Esophagus squamous epithelium (tissue), 5 donors: ENCODE data around the gene DAP. TPM values are rescaled to one million over a fixed set of nuclear protein-coding genes. Genes with fewer than 3 reads are reported as not detected.

Source experiments
- DNase-seq: peaks from one replicate; lab custom pipeline; 2025; lab: John Stamatoyannopoulos, UW
- H3K27ac ChIP-seq, 4 donors: fragments of 200-600 bp; sonication (generic); one replicate each; pipeline ENCODE4 v1.5.1; 2016 to 2019; ENCODE audit warnings: mild to moderate bottlenecking in 1 of 4
- H3K27me3 ChIP-seq, 4 donors: fragments of 200-600 bp; sonication (generic); 1 replicate in 3 of 4; 2 replicates in 1 of 4; pipeline versions ENCODE4 v1.5.1 to v1.6.0; 2017 to 2021; ENCODE audit warnings: antibody characterized with exemption in 1 of 4
- H3K36me3 ChIP-seq, 3 donors: fragments of 200-600 bp; sonication (generic); one replicate each; pipeline ENCODE4 v1.5.1; 2016 to 2019
- H3K4me1 ChIP-seq, 3 donors: fragments of 200-600 bp; sonication (generic); one replicate each; pipeline ENCODE4 v1.5.1; 2017 to 2019
- H3K4me3 ChIP-seq, 4 donors: fragments of 200-600 bp; sonication (generic); 1 replicate in 3 of 4; 2 replicates in 1 of 4; pipeline ENCODE4 v1.5.1; 2016 to 2019; ENCODE audit warnings: mild to moderate bottlenecking in 2 of 4, moderate library complexity in 1 of 4
- H3K9me3 ChIP-seq, 3 donors: fragments of 200-600 bp; sonication (generic); one replicate each; pipeline ENCODE4 v1.5.1; 2016 to 2019
- POLR2A ChIP-seq, 4 donors: fragments of 450-650 bp; IDR thresholded peaks; one replicate each; pipeline ENCODE4 v1.6.1; 2017; ENCODE audit warnings: antibody characterized with exemption in 4 of 4, mild to moderate bottlenecking in 4 of 4, moderate library complexity in 3 of 4
- WGBS, 2 donors: methylation state at CpG; one replicate each; pipeline ENCODE4 v1.1.5; 2018; 5-methylcytosine and 5-hydroxymethylcytosine counted together
- intact Hi-C: fragments of 100-400 bp; cut with DNase I; formaldehyde crosslinking; loops from one replicate; pipeline ENCODE4 v1.15.0; 2022
- total RNA-seq, 4 donors: library from RNA; depleted of rRNA; stranded (reverse); fragments of >200 nt; gene quantifications; one replicate each; pipeline ENCODE4 v1.1.0, GENCODE V29; 2016
- TF ChIP-seq, protein P1 (sequence below), 6 experiments: fragments of 450-650 bp in 4 of 6; fragments of 200-600 bp in 2 of 6; sonication (generic) in 2 of 6; IDR thresholded peaks; one replicate each; pipeline ENCODE4 v1.5.1; 2016 to 2019; ENCODE audit warnings: antibody characterized with exemption in 6 of 6, mild to moderate bottlenecking in 4 of 6, moderate library complexity in 4 of 6
- donor health status: DM: yes; HTN: yes; CAD: no.

The DAP gene
- total RNA-seq, 4 donors from 2014 or later = 15.7 to 35.5 (median 29.5) TPM

DNA sequence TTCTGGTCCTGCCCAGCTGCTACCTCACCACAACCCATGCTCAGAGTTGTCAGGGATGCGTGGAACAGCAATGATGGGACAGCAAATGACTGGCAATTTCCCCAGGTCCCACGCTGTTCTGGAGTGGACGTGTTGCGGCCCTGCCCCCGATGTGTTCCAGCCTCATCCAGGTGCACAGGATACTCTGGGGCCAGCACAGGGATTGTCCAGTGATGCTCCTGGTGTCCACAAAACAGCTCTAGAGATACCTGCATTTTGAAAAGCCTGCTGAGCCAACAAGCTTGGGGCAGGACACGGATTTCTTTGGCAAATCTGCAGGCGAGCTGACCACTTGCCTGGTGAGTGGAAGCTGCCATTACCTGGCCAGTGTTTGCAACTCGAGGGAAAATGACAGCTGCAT, 108.4 kb downstream of the DAP start:
- H3K4me1 ChIP-seq = peaks cover 0 to 19% (median 4%) of the 10 kb centered on the region in 3 donors
- no peak overlapping the region for H3K27ac ChIP-seq
- H3K27me3 ChIP-seq = peaks cover 0 to 22% (median 0%) of the 10 kb centered on the region in 4 donors
- H3K9me3 ChIP-seq = no peaks in the 10 kb centered on the region
- TF ChIP-seq, protein P1, sequence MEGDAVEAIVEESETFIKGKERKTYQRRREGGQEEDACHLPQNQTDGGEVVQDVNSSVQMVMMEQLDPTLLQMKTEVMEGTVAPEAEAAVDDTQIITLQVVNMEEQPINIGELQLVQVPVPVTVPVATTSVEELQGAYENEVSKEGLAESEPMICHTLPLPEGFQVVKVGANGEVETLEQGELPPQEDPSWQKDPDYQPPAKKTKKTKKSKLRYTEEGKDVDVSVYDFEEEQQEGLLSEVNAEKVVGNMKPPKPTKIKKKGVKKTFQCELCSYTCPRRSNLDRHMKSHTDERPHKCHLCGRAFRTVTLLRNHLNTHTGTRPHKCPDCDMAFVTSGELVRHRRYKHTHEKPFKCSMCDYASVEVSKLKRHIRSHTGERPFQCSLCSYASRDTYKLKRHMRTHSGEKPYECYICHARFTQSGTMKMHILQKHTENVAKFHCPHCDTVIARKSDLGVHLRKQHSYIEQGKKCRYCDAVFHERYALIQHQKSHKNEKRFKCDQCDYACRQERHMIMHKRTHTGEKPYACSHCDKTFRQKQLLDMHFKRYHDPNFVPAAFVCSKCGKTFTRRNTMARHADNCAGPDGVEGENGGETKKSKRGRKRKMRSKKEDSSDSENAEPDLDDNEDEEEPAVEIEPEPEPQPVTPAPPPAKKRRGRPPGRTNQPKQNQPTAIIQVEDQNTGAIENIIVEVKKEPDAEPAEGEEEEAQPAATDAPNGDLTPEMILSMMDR (IDR thresholded peaks at IDR 0.05) = no peak
- no peak for TF ChIP-seq POLR2A (IDR thresholded peaks at IDR 0.05)
- no peak overlapping the region for H3K4me3 ChIP-seq
- no peak for DNase-seq
- H3K36me3 ChIP-seq = peaks cover 0 to 8% (median 0%) of the 10 kb centered on the region in 3 donors
- WGBS, 2 donors = 55 to 72% methylated on average over 2 to 5 of the region's 8 CpGs
- intact Hi-C loops = no loop called here

DNA sequence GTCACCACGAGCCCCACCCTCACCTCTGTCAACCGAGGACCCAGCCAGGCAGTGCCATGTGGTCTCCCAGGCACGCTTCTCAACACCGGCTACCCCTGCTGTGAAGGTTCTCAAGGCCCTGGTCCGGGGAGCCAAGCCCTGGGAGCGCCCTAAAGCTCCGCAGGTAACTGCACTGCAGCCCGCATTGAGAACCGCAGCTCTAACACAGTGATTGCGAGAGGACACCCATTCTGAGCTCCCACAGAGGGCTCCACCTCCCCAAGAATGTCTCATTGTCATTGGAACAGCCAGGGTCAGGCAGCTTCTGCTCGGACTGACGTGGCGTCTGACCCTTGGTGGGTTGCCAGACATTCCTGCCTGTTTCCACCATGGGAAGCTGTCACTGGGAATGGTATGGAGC, 108.9 kb downstream of the DAP start:
- WGBS, 2 donors = 84% methylated on average over 2 of the region's 13 CpGs; no CpG with 5 or more reads in 1 of the 2 donors
- H3K4me3 ChIP-seq = no peak overlapping the region
- H3K9me3 ChIP-seq = no peaks in the 10 kb centered on the region
- intact Hi-C loops = no loop called here
- no peak for DNase-seq
- peaks cover 0 to 22% (median 0%) of the 10 kb centered on the region in 4 donors for H3K27me3 ChIP-seq
- no peak overlapping the region for H3K27ac ChIP-seq
- no peak for TF ChIP-seq POLR2A (IDR thresholded peaks at IDR 0.05)
- H3K36me3 ChIP-seq = peaks cover 0 to 8% (median 0%) of the 10 kb centered on the region in 3 donors
- peaks cover 0 to 19% (median 4%) of the 10 kb centered on the region in 3 donors for H3K4me1 ChIP-seq

DNA sequence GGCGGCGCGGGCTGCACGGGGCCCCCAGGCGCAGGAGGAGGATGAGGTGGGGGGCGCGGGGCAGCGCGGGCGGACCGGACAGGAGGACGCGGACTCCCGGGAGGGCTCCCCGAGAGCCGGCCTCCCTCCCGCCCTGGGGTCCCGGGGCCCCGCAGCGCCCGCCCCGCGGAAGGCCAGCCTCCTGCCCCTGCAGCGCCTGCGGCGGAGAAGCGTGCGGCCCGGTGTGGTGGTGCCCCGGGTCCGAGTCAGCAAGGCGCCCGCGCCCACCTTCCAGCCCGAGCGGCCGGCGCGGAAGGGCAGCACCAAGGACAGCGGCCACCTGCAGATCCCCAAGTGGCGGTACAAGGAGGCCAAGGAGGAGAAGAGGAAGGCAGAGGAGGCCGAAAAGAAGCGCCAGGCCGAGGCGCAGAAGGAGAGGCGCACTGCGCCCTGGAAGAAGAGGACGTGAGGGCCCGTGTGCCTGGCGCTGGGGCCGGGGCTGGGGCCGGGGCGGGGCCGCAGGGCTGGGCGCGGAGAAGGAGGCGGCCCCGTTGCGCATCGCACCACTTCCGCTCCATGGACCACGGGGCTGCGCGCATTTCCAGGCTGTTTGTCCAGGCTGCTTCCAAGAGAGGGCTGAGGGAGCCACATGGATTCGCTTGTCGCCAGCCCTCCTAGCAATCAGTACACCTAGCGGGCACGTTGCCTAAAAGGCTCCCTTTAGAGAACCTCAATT, 111.2 kb downstream of the DAP start:
- no peaks in the 10 kb centered on the region for H3K9me3 ChIP-seq
- peaks cover 0 to 8% (median 0%) of the 10 kb centered on the region in 3 donors for H3K36me3 ChIP-seq
- no peak overlapping the region for H3K27ac ChIP-seq
- no peak for DNase-seq
- intact Hi-C loops = no loop called here
- H3K4me3 ChIP-seq = no peak overlapping the region
- WGBS, 2 donors = 74 to 82% methylated on average over 9 to 22 of the region's 68 CpGs
- peaks cover 0 to 15% (median 4%) of the 10 kb centered on the region in 3 donors for H3K4me1 ChIP-seq
- no peak for TF ChIP-seq POLR2A (IDR thresholded peaks at IDR 0.05)
- H3K27me3 ChIP-seq = peaks cover 0 to 22% (median 0%) of the 10 kb centered on the region in 4 donors

DNA sequence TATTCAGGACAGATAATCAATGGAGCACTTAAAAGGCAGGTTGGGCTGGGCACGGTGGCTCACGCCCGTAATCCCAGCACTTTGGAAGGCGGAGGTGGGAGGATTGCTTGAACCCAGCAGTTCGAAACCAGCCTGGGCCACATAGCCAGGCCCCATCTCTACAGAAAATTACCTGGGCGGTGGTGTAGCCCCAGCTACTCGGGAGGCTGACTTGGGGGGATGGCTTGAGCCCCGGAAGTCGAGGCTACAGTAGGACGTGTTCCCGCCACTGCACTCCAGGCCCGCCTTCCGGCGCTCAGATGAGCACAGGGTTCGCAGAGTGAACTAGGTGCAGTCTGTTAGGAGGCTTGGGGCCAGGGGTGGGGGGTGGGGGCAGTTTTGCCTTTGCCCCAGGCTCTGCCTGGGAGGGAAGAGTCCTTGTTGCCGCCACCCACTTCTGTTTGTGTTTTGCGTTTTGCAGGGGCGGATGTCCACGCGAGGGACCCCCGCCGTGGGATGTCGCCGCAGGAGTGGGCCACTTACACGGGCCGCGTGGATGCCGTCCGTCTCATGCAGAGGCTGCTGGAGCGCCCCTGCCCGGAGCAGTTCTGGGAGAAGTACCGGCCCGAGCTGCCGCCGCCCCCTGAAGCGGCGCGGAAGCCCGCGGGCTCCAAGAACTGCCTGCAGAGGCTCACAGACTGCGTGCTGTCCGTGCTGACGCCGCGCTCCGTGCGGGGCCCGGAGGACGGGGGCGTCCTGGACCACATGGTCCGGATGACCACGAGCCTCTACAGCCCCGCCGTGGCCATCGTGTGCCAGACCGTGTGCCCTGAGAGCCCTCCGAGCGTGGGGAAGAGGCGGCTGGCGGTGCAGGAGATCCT, 112.0 kb downstream of the DAP start:
- intact Hi-C loops = no loop called here
- Histone ChIP-seq H3K9me3 (no peaks in the 10 kb centered on the region), H3K27me3 (peaks cover 0 to 22% (median 0%) of the 10 kb centered on the region in 4 donors), H3K36me3 (peaks cover 0 to 8% (median 0%) of the 10 kb centered on the region in 3 donors), H3K4me3 (no peak overlapping the region), H3K27ac (no peak overlapping the region), H3K4me1 (peaks cover 0 to 15% (median 4%) of the 10 kb centered on the region in 3 donors)
- no peak for DNase-seq
- 84 to 92% methylated on average over 9 to 25 of the region's 60 CpGs for WGBS, 2 donors
- TF ChIP-seq, protein P1 (IDR thresholded peaks at IDR 0.05) = no peak
- no peak for TF ChIP-seq POLR2A (IDR thresholded peaks at IDR 0.05)

DNA sequence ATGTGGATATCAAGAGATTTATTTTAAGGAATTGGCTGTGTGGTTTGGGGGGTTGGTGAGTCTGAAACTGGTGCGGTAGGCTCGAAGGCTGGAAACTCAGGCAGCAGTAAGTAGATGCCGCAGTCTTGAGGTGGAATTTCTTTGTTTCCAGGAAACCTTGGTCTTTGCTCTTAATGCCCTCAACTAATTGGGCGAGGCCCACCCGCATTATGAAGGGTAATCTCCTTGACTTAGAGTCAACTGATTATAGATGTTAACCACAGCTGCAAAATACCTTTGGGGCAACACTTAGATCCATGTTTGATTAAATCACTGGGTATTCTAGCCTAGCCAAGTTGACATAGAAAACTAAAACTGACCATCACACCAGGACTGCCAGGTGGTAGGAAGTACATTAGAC, 113.4 kb downstream of the DAP start:
- Histone ChIP-seq H3K27me3 (peaks cover 0 to 22% (median 0%) of the 10 kb centered on the region in 4 donors), H3K36me3 (peaks cover 0 to 8% (median 0%) of the 10 kb centered on the region in 3 donors), H3K4me1 (peaks cover 0 to 4% (median 0%) of the 10 kb centered on the region in 3 donors), H3K4me3 (no peak overlapping the region), H3K9me3 (no peaks in the 10 kb centered on the region), H3K27ac (no peak overlapping the region)
- intact Hi-C loops = no loop called here
- no peak for DNase-seq
- TF ChIP-seq, protein P1 (IDR thresholded peaks at IDR 0.05) = no peak
- TF ChIP-seq POLR2A (IDR thresholded peaks at IDR 0.05) = no peak
- 85 to 92% methylated on average over 5 of the region's 5 CpGs for whole genome bisulfite sequencing, 2 donors
